Endothelial cell of umbilical vein (primary cell): ENCODE measurements around the gene EPB42.

Experiments used
- EZH2 ChIP-seq: IDR thresholded peaks from 2 replicates; pipeline ENCODE4 v1.6.1; 2012; ENCODE audit warnings: borderline replicate concordance, low read depth, mild to moderate bottlenecking, moderate library complexity, low read length, inconsistent platforms; ENCODE audit not compliant: severe bottlenecking
- MYC ChIP-seq: IDR thresholded peaks from one replicate; pipeline ENCODE4 v1.6.1; 2011; ENCODE audit warnings: mild to moderate bottlenecking, low read depth, low read length
- POLR2A ChIP-seq: IDR thresholded peaks from 2 replicates; pipeline ENCODE4 v1.6.1; 2012; ENCODE audit warnings: low read depth, mild to moderate bottlenecking, control low read depth, low read length
- POLR2AphosphoS5 ChIP-seq: IDR thresholded peaks from 2 replicates; pipeline ENCODE4 v1.6.1; 2012; ENCODE audit warnings: low read depth, mild to moderate bottlenecking, control low read depth, low read length, moderate library complexity; ENCODE audit not compliant: insufficient read depth
- TF ChIP-seq, protein P1 (sequence below), 2 donors: IDR thresholded peaks; 1 replicate in 1 of 2; 2 replicates in 1 of 2; pipeline ENCODE4 v1.5.1; 2011; ENCODE audit warnings: low read length in 2 of 2, mild to moderate bottlenecking in 2 of 2, moderate library complexity in 2 of 2, control low read depth in 1 of 2, inconsistent platforms in 1 of 2, low read depth in 1 of 2; ENCODE audit not compliant: insufficient read depth in 1 of 2; ENCODE audit errors: extremely low read depth in 1 of 2
- TF ChIP-seq, protein P2 (sequence below): IDR thresholded peaks from 2 replicates; pipeline ENCODE4 v1.6.1; 2011; ENCODE audit not compliant: insufficient read depth, insufficient read length

DNA sequence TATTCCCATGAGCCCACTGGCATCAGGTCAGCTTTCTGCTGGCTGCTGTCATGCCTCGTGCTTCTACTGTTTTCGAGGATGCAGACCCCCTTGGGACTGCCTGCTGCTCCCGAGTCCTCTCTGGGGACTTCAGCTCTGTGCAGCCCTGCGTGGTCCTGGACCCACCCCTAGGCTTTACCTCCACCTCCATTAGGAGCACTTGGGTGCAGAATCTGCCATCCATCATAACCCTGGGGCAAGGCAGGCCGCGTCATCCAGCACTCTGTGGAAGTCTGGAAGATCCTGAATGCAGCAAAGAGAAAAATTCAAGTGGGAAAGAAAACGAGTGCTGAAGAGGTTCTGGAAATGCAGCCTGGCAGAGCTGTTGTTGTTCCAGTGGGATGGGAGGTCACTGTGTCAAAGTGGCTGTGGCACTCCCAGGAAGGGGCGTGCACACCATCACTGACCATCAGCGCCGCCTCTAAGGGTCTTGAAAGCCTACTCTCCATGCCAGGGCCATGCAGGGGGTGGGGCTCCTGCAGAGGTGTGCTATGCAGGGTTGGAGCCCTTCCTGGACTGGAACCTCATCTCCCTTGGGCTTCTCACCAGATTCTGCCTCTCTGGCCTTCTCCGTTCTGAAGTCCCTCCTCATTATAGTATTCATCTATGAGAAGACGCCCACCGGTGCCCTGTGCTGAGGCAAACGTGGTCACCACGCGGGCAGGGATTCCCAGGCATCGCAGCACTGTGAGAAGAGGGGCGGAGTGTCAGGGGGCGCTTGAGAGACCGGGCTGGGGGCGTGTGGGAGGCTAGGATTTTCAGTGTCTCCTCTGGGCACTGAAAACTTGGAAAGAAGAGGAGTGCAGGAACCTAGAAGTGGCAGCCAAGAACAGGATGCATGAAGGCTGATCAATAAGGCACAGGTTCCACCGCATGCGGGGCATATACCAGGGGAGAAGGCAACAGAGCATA, 12.5 kb downstream of the EPB42 start:
- TF ChIP-seq, protein P1, sequence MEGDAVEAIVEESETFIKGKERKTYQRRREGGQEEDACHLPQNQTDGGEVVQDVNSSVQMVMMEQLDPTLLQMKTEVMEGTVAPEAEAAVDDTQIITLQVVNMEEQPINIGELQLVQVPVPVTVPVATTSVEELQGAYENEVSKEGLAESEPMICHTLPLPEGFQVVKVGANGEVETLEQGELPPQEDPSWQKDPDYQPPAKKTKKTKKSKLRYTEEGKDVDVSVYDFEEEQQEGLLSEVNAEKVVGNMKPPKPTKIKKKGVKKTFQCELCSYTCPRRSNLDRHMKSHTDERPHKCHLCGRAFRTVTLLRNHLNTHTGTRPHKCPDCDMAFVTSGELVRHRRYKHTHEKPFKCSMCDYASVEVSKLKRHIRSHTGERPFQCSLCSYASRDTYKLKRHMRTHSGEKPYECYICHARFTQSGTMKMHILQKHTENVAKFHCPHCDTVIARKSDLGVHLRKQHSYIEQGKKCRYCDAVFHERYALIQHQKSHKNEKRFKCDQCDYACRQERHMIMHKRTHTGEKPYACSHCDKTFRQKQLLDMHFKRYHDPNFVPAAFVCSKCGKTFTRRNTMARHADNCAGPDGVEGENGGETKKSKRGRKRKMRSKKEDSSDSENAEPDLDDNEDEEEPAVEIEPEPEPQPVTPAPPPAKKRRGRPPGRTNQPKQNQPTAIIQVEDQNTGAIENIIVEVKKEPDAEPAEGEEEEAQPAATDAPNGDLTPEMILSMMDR (IDR thresholded peaks at IDR 0.05; ENCODE audit: extremely low read depth in 1 of 2, insufficient read depth in 1 of 2, low read depth in 1 of 2, low read length in 2 of 2) = no peak
- TF ChIP-seq POLR2A (no peak), POLR2AphosphoS5 (no peak), EZH2 (no peak), MYC (no peak)
- TF ChIP-seq, protein P2, sequence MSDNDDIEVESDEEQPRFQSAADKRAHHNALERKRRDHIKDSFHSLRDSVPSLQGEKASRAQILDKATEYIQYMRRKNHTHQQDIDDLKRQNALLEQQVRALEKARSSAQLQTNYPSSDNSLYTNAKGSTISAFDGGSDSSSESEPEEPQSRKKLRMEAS = no peak
